Activated naive CD8-positive, alpha-beta T cell (primary cell): Measurements from ENCODE around the gene TXNRD2.

Source experiments
- H3K27ac Mint-ChIP-seq: one replicate; pipeline ENCODE4 v1.8.0; 2021; ENCODE audit warnings: mixed read lengths
- H3K27me3 Mint-ChIP-seq: one replicate; pipeline ENCODE4 v1.8.0; 2021; ENCODE audit warnings: mixed read lengths
- H3K36me3 Mint-ChIP-seq: one replicate; pipeline ENCODE4 v1.8.0; 2021; ENCODE audit warnings: mixed read lengths
- H3K4me1 Mint-ChIP-seq: one replicate; pipeline ENCODE4 v1.8.0; 2021; ENCODE audit warnings: low read depth, mixed read lengths
- H3K4me3 Mint-ChIP-seq: one replicate; pipeline ENCODE4 v1.8.0; 2021; ENCODE audit warnings: mild to moderate bottlenecking, mixed read lengths
- H3K9me3 Mint-ChIP-seq: one replicate; pipeline ENCODE4 v1.8.0; 2021; ENCODE audit warnings: low read depth, mixed read lengths

The TXNRD2 gene

DNA sequence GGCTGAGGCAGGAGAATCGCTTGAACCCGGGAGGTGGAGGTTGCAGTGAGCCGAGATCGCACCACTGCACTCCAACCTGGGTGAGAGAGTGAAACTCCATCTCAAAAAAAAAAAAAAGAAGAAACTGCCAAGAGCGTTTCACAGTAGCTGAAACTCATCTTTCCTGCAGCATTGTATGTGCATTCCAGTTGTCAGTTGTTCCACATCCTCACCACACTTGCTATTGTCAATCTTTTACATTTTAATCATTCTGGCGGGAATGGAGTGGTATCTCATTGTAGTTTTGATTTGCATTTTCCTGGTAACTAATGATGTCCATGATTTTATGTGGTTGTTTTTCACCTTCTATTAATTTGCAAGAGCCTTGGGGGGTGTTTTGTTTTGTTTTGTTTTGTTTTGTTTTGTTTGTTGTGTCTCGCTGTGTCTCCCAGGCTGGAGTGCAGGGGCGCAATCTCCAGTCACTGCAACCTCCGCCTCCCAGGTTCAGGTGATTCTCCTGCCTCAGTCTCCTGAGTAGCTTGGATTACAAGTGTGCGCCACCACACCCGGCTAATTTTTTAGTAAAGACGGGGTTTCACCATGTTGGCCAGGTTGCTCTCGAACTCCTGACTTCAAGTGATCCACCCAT lies 78.9 kb downstream of the TXNRD2 start:
- Mint-ChIP-seq H3K27me3 (no peaks in the 10 kb centered on the region), H3K36me3 (no peaks in the 10 kb centered on the region), H3K27ac (no peak overlapping the region), H3K4me3 (no peak overlapping the region), H3K9me3 (no peaks in the 10 kb centered on the region), H3K4me1 (peaks cover 12% of the 10 kb centered on the region)

GRCh38 chr22:19859861-19860510 lies 81.6 kb downstream of the TXNRD2 start:
- Mint-ChIP-seq H3K4me3 (no peak overlapping the region), H3K4me1 (peaks cover 28% of the 10 kb centered on the region), H3K27ac (peak overlapping the region; percentile 55), H3K9me3 (no peaks in the 10 kb centered on the region), H3K36me3 (no peaks in the 10 kb centered on the region), H3K27me3 (no peaks in the 10 kb centered on the region)

DNA sequence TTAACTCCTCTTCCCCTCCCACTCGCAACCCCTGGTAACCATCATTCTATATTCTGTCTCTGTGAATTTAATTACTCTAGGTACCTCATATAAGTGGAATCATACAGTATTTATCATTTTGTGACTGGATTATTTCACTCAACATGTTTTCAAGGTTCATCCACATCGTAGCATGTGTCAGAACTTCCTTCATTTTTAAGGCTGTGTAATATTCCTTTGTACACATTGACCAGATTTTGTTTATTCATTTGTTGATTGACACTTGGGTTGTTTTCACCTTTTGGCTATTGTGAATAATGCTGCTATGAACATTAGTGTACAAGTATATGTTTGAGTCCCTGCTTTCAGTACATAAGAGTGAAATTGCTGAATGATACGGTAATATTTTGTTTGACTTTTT lies 84.2 kb downstream of the TXNRD2 start:
- H3K27ac Mint-ChIP-seq = peak overlapping the region; percentile 96
- peak overlapping the region; percentile 52 for H3K4me3 Mint-ChIP-seq
- H3K9me3 Mint-ChIP-seq = no peaks in the 10 kb centered on the region
- peaks cover 46% of the 10 kb centered on the region for H3K4me1 Mint-ChIP-seq
- no peaks in the 10 kb centered on the region for H3K36me3 Mint-ChIP-seq
- no peaks in the 10 kb centered on the region for H3K27me3 Mint-ChIP-seq

DNA sequence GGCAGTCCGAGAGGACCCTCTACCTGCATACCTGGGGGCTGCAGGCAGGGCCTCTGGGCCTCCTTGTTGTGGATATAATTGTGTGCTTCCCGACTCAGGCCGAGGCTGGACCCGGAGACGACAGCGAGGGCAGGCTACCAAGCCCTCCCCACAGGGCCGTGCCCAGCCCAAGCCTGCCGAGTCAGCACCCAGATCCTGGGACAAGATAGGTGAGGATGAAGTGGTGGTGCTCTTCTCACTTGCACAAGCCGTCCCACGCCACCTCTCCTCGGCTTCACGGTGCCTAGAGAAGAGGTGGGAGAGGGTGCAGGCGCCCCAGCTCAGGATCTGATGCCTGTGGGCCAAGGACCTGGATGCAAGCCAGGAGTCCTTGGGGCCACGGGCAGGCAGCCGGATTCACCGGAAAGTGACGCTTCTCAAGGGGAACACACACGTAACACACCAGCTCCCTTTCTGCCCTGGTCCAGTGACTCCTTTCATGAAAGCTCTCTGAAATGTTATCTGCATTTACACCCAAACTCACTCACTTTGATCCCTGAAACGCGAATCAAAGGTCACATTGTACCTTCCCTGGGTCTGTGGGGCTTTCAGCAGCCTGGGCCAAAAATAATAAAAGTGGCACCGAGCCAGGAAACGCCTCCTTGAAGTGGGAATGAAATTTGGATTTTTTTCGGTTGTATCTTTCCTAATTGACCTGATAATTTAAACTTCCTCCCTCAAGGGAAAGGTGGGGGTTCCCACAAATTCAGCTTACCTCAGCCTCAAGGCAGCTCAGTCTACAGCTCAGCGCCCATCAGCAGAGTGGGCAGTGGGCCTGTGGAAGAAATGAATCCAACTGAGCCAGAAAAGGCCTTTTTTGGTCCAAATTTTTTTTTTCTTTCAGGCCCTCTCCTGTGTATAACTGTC lies 85.9 kb downstream of the TXNRD2 start:
- Mint-ChIP-seq H3K27ac (peak overlapping the region; percentile 96), H3K27me3 (no peaks in the 10 kb centered on the region), H3K36me3 (no peaks in the 10 kb centered on the region), H3K4me3 (peak overlapping the region; percentile 96), H3K9me3 (no peaks in the 10 kb centered on the region), H3K4me1 (peaks cover 54% of the 10 kb centered on the region)

DNA sequence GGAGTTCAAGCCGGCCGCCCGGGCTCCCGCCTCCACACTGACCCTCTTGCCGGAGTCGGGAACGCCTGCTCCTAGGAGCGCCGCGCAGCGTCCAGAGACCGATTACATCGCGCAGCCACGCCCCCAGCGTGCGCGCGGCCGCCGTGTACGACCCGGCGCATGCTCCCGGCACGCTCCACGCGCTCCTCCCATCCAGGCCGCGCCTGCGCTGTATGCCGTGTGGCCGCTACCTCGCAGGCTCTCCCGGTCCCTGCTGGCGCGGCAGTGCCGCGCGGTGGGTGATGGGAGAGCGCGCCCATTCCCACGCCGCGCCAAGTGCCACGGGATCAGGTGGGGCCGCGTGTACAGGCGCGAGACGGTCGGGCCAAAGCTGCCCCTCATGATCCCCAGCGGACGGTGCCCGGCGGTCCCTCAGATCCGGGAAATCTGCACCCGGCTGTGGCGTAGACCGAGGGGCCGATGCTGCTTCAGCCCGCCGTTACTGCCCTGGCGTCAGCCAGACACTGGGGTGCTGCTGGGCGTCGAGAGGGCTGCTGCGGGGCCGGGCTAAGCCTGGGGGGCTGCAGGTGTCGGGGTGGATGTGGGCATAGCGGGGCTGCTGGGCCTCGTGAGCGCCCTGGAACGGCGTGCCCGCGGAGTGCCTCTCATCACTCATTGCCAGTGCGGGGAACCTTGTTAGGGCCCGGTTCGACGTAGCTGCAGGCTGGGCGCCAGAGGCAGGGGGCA lies 86.7 kb downstream of the TXNRD2 start, which contains the start of the genes GNB1L and RTL10:
Gene GNB1L (minus strand): TSS at position 97 of the 726 bp plus-strand sequence. CDS start 33,519 bp downstream, outside the sequence.
Gene RTL10 (minus strand): TSS at position 97 of the 726 bp plus-strand sequence. CDS start 2,613 bp downstream, outside the sequence.
- Mint-ChIP-seq H3K36me3 (no peaks in the 10 kb centered on the region), H3K4me1 (peaks cover 62% of the 10 kb centered on the region)

DNA sequence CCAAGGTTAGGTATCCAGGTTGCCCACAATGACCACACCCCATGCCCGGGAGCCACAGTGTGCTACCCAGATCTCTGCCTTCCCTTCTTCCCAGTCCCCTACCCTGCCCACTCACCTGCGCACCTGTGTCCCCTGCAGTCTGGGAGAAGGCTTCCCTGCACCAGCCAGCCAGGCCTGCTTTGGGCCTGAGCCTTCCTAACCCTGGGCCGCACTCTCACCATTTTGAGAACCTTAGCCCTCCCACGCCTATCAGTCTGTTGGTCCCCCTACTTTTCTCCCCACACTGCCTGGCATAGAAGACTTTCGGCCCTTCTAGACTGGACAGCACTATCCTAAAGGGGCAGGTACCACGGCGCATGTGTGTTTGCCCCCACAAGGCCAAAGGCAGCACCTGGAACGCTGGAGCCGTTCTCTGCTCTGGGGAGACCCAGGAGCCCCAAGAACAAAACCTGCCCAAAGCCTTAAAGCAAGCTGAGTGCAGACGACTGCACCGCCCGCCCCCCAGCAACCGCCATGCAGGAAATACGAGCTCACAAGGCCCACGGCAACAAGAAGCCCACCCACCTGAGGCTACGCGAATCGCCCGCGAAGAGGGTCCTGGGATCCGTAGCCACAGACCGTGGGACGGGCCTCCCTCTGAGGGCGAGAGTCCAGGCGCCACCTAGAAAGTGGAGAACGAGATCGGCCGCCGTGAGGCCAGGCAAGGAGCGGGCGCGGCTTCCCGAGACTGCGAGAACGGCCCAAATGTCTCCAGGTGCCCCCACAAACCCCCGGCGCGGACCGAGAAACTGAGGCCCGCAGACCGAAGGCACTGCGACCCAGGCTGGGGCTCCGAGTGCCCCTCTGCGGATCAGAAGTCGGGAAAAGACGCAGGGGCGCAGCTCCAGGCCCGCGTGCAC lies 87.5 kb downstream of the TXNRD2 start:
- H3K4me1 Mint-ChIP-seq = peaks cover 59% of the 10 kb centered on the region

More for the DNA sequence above, 86.7 kb downstream of the TXNRD2 start, which contains the start of the genes GNB1L and RTL10:
- peak within 1 kb of the TSS; percentile 96 for H3K4me3 Mint-ChIP-seq
- H3K27me3 Mint-ChIP-seq = no peaks in the 10 kb centered on the region
- H3K9me3 Mint-ChIP-seq = no peaks in the 10 kb centered on the region
- H3K27ac Mint-ChIP-seq = peak within 1 kb of the TSS; percentile 96

DNA sequence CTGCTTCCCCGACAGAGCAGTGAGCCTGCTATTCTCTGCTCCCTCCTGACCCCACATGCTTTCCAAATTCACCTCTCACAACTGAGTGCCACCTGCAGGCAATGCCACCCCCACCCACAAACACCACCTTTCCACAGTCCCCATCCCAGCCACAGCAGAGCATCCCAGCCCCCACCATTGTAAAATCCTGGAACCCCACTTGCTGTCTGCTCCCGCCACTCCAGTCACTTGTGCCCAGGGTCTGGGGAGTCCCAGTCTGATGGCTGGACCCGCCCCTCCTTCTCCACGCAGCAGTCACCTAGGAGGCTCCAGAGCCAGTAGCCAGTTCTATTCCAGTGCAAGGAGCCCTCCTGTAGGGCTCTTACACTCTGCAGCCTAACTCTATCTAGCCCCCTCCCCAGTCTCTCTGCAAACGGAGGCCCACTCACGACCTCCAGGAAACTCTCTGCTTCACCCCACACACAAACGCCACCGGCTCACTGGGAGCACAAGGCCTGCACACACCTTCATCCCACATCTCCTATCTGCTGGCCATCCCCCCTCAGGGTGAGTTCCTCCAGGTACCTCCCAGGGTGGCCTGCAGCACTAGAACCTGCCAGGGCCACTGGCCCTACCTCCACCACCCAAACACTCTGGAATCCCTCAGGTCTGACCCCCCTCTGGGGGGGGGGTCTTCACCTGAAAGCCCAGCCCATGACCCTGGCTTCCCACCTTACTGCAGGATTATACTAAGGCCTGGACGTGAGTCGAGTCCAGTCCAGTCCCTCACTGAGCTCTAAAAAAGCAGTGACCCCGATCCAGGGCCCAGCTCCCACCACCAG lies 88.3 kb downstream of the TXNRD2 start:
- H3K36me3 Mint-ChIP-seq = no peaks in the 10 kb centered on the region

More for the DNA sequence above, 87.5 kb downstream of the TXNRD2 start:
- peak overlapping the region; percentile 96 for H3K4me3 Mint-ChIP-seq
- H3K27me3 Mint-ChIP-seq = no peaks in the 10 kb centered on the region
- peak overlapping the region; percentile 96 for H3K27ac Mint-ChIP-seq
- H3K9me3 Mint-ChIP-seq = no peaks in the 10 kb centered on the region
- H3K36me3 Mint-ChIP-seq = no peaks in the 10 kb centered on the region

GRCh38 chr22:19852177-19852781 lies 89.3 kb downstream of the TXNRD2 start:
- Mint-ChIP-seq H3K27ac (peak overlapping the region; percentile 96), H3K9me3 (no peaks in the 10 kb centered on the region), H3K27me3 (no peaks in the 10 kb centered on the region), H3K4me1 (peaks cover 53% of the 10 kb centered on the region), H3K4me3 (peak overlapping the region; percentile 96), H3K36me3 (peaks cover 3% of the 10 kb centered on the region)

More for the DNA sequence above, 88.3 kb downstream of the TXNRD2 start:
- H3K4me1 Mint-ChIP-seq = peaks cover 58% of the 10 kb centered on the region
- peak overlapping the region; percentile 96 for H3K4me3 Mint-ChIP-seq
- H3K9me3 Mint-ChIP-seq = no peaks in the 10 kb centered on the region
- H3K27ac Mint-ChIP-seq = peak overlapping the region; percentile 96
- no peaks in the 10 kb centered on the region for H3K27me3 Mint-ChIP-seq

DNA sequence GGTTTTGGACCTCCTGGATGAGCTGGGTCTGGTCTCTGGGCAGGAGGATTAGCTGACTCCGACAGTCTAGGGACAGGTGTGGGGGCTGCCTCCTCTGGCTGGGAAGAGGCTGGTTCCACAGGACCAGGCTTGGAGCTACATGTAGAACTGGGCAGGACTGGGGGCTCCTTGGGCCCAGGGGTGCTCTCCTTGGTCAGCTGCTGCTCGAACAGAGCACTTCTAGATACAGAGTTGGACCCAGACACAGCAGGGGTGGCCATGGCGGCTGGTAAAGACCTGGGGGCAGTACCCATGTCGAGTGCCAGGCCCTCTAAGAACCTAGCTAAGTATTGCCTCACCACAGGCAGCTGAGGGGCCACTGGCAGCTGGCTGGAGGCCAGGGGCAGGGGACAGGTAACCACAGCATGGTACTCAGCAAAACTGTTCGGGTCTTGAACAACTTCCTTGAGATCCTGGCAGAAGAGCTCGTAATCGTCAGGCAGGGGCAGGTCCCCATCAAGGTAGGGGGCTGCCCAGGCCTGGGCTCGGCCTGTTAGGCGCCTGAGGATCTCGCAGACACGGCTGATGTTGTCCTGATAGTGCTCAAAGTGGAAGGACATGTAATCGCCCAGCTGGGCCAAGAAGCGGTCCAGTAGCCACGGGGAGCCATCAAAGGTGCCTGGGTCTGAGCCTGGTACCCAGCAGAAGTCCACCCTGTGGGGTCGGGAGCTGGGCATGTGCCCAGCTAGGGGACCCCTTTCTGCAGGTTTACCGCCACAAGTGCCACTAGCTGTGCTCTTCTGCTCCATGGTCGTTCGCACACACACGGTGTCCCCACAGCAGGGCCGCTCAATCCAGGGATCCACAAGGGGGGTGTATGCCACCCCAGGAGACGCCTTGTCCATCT lies 90.1 kb downstream of the TXNRD2 start:
- Mint-ChIP-seq H3K9me3 (no peaks in the 10 kb centered on the region), H3K4me1 (peaks cover 47% of the 10 kb centered on the region), H3K4me3 (peak overlapping the region; percentile 96), H3K27ac (peak overlapping the region; percentile 10), H3K36me3 (peaks cover 3% of the 10 kb centered on the region), H3K27me3 (no peaks in the 10 kb centered on the region)

- Mint-ChIP-seq H3K36me3 (peaks cover 3% of the 10 kb centered on the region), H3K27me3 (no peaks in the 10 kb centered on the region), H3K9me3 (no peaks in the 10 kb centered on the region), H3K4me3 (no peak overlapping the region), H3K27ac (no peak overlapping the region), H3K4me1 (peaks cover 48% of the 10 kb centered on the region)
Measured at GRCh38 chr22:19850763-19851109, 90.9 kb downstream of the TXNRD2 start.

GRCh38 chr22:19849835-19850762 lies 91.5 kb downstream of the TXNRD2 start:
- peaks cover 3% of the 10 kb centered on the region for H3K36me3 Mint-ChIP-seq
- peaks cover 50% of the 10 kb centered on the region for H3K4me1 Mint-ChIP-seq
- no peak overlapping the region for H3K4me3 Mint-ChIP-seq
- peak overlapping the region; percentile 61 for H3K27ac Mint-ChIP-seq
- no peaks in the 10 kb centered on the region for H3K9me3 Mint-ChIP-seq
- no peaks in the 10 kb centered on the region for H3K27me3 Mint-ChIP-seq
